HG03342 (cell line): ENCODE data around the gene TMEM253.

ENCODE experiments used
- ATAC-seq: cut with Tn5 transposase; IDR thresholded peaks from one replicate; pipeline ENCODE4 v1.9.1; 2021; ENCODE audit warnings: mild to moderate bottlenecking, moderate library complexity; ENCODE audit not compliant: unreplicated experiment

TMEM253 gene

GRCh38 chr14:21100931-21101330 is at the start of gene TMEM253:
TMEM253 (plus strand) TSS chr14:21101066; CDS start chr14:21101344, 278 bp downstream.
- ATAC-seq = no peak

- ATAC-seq = no peak
Measured at GRCh38 chr14:21053184-21054122, 47.4 kb upstream of the TMEM253 start.

- ATAC-seq = no peak
Measured at GRCh38 chr14:21054123-21054767, 46.6 kb upstream of the TMEM253 start.

- ATAC-seq = no peak
Measured at GRCh38 chr14:21054768-21055145, 46.1 kb upstream of the TMEM253 start.

- no peak for ATAC-seq
Measured at GRCh38 chr14:21055432-21056117, 45.3 kb upstream of the TMEM253 start.

- ATAC-seq = no peak
Measured at GRCh38 chr14:21056520-21057163, 44.2 kb upstream of the TMEM253 start.

GRCh38 chr14:21057803-21058675 is 42.8 kb upstream of the TMEM253 start, which contains the start of gene RNASE8:
RNASE8 (plus strand) TSS chr14:21057822; CDS start chr14:21057893, 71 bp downstream.
- ATAC-seq = no peak

GRCh38 chr14:21058903-21059302 is 42.0 kb upstream of the TMEM253 start:
- ATAC-seq = no peak

GRCh38 chr14:21059842-21060613 is 40.8 kb upstream of the TMEM253 start:
- no peak for ATAC-seq

GRCh38 chr14:21060614-21061346 is 40.1 kb upstream of the TMEM253 start:
- no peak for ATAC-seq

- ATAC-seq = no peak
Measured at GRCh38 chr14:21061347-21061668, 39.6 kb upstream of the TMEM253 start.

GRCh38 chr14:21063479-21063878 is 37.4 kb upstream of the TMEM253 start:
- no peak for ATAC-seq

GRCh38 chr14:21066882-21067502 is 33.9 kb upstream of the TMEM253 start:
- no peak for ATAC-seq

GRCh38 chr14:21068521-21069387 is 32.1 kb upstream of the TMEM253 start:
- ATAC-seq = no peak

- ATAC-seq = no peak
Measured at GRCh38 chr14:21069388-21070082, 31.3 kb upstream of the TMEM253 start.

- ATAC-seq = no peak
Measured at GRCh38 chr14:21070083-21070609, 30.7 kb upstream of the TMEM253 start, which contains the start of gene ARHGEF40. ARHGEF40 (plus strand) TSS chr14:21070304; CDS start chr14:21070397, 93 bp downstream.
